GM15510 (cell line): ENCODE data around the gene ABAT.

Experiments used
- POLR2A ChIP-seq: IDR thresholded peaks from 3 replicates; pipeline ENCODE4 v1.6.1; 2011; ENCODE audit warnings: borderline replicate concordance; ENCODE audit not compliant: insufficient read length; ENCODE audit errors: extremely low read depth

The ABAT gene

DNA sequence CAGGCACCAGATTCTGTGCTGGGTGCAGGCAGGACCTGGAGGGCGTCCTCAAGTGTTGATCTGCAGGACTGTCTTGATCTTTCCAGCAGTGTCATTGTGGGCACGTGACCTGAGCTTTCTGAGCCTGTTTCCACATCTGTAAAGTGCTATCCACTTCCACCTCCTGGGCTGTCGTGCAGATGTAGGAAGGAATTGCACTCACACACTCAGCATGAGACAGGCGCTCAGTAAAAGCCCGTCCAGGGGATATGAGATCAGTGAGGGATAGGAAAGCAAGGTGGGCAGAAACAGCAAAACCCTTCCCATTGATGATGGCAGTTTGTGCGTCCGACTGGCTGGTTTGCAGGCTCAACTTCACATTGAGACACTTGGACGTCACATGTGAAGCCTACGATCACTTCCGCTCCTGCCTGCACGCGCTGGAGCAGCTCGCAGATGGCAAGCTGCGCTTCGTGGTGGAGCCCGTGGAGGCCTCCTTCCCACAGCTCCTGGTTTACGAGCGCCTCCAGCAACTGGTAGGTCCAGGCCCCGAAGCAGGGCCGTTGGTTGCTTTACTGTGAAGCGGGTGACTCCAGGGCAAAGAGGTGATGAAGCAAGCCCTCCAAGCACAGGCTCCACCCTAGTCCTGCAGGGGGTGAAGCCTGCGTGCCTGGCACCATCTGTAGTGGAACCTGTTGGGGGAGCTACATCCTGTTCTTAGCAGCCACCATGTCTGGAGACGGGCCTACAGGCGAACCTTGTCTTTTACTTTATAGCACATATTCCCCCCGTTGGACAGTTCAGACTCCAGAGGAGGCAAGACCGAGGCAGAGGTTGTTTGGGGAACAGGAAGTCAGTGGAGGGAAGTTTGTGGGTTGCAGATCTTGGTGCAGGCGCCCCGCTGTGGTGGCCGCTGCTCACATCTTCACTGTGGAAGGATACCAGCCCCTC, 29.9 kb upstream of the ABAT start:
- TF ChIP-seq POLR2A, result no peak

GRCh38 chr16:8645141-8645521, 29.3 kb upstream of the ABAT start:
- TF ChIP-seq POLR2A, result no peak

- TF ChIP-seq POLR2A, result no peak
Measured at GRCh38 chr16:8645831-8646230, 28.6 kb upstream of the ABAT start.

DNA sequence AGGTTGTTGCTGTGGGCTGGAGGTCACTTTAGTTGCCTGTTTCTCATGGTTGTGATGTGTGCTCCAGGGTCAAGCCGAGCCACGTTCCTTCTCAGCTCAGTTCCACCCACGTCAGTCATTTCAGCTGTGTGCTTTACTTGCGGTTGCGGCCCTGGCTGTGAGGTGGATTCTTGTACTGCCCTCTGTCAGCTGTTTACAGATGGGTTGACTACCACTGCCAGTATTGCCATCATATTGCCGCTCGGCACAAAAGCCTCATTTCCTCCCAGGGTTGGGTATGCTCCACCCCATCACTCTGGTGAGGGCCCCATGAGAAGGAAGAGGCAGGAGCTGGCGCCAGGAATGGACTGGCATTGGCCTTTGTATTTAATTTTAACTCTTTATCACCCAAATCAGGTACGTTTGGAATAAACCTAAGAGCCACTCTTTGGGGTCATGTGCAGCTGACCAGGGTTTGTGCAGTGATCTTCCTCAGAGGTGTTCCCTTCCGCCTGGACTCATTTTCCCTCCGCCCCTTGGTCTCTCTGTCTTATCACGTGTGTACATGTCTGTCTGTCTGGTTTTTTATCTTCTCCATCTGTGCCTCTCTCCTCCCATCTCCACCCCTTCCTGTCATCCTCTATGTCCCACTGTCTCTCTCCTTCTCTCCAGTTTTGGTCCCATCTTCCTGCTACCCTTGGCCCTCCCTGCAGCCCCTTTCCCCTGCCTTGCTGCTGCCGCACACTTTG, 27.9 kb upstream of the ABAT start:
- no peak for TF ChIP-seq POLR2A

- TF ChIP-seq POLR2A, result no peak
Measured at GRCh38 chr16:8647721-8648318, 26.6 kb upstream of the ABAT start.

DNA sequence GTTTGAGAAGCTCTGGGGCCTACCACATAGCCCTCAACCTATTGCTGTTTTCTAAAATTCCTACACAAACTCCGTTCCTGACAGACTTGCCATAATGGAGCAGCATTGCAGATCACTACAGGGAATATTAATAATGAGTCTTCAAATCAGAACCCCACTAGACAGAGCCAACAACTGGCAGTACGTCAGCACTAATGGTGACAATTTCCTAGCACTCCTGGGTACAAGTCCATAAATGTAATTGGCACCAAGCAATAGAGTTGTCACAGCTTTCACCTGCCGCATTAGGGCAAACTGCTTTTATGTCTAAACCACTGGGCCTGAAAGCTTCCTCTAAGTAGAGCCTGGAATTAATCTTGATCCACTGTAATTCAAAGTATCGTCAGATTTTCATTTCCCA, 25.5 kb upstream of the ABAT start:
- no peak for TF ChIP-seq POLR2A

- TF ChIP-seq POLR2A, result no peak
Measured at GRCh38 chr16:8649829-8650554, 24.4 kb upstream of the ABAT start.

DNA sequence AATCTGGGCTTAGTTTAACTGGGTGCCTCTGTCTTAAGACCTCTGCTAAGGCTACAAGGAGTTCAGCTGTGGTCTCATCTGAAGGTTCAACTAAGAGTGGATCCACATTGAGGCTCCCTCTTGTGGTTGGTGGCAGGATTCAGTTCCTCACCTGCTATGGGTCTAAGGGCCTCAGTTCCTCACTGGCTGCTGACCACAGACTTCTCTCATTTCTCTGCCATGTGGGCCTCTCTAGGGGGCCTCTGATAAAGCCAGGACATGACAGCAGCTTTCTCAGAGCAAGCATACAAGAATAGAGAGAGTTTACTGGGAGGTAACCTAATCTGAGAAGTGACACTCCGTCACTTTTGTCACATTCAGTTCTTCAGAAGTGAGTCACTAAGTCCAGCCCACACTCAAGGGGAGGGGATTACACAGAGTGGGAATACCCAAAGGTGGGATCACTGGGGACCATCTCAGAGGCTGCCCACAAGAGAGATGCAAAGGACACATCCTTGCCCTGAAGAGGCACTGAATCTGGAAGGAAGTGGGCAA, 19.2 kb upstream of the ABAT start:
- TF ChIP-seq POLR2A, result no peak

- TF ChIP-seq POLR2A, result no peak
Measured at GRCh38 chr16:8656376-8656775, 18.0 kb upstream of the ABAT start.

DNA sequence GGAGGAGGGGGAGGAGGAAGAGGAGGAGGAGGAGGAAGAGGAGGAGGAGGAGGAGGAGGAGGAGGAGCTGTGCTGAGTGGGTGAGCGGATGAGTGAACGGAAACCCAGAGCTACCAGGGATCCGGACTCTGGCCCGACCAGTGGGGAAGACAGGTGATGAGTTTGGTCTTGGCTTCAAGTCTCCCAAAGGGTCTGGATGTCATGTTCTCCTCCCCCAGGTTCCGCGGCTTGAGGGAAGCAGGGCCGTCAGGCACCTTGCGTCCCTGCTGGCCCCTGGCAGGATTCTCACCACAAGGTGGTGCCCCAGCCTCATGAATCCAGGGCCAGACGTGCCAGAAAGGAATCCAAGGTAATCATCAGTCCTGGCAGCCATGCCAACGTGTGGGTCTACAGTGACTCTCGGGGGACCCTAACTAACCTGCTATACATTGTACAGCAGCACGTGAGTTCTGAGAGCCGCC, 13.5 kb upstream of the ABAT start:
- no peak for TF ChIP-seq POLR2A

DNA sequence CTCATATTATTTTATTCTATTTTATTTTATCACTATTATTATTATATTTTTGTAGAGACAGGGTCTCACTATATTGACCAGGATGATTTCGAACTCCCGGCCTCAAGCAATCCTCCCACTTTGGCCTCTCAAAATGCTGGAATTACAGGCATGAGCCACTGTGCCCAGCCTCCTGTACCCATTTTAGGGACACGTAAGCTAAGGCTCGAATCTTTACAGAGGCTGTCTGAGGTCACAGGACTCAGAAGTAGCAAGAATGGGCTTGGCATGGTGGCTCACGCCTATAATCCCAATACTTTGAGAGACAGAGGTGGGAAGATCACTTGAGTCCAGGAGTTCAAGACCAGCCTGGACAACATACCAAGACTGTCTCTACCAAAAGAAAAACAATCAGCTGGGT, 12.7 kb upstream of the ABAT start:
- no peak for TF ChIP-seq POLR2A

DNA sequence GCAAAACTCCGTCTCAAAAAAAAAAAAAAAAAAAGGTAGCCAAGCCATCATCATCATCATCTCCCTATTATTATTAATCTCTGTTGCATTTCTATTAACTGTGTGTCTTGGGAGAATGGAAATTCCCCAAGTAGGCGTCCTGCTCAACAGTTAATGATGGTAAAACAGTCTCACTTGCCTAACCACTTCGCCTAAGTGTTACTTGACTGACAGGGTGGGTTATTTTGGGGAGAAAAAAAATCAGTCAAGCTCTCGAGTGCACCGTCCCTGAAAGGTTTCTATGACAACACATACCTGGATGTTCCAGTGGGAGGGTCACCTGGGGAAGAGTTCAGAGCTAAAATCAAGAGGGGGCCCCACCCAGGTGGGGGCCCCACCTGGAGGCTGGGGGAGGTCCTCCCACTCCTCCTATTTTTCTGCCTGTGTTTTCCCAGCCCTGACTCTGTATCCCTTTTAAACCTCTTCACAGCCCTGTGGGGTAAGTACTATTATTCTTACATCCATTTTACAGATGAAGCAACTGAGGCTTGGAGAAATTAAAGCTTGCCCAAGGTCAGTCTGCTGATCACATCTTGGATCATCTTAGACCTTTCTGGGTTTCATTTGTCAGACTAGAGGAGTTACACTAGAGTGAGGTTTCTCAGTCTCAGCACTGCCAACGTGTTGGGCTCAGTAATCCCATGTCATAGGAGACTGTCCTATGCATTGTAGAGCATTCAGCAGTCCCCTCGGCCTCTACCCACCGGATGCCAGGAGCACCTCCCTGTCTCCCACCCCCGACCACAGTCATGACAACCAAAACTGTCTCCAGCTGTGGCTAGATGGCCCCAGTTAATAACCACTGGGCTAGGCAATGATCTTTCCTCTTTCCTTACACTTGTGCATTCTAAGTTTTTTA, 11.0 kb upstream of the ABAT start:
- TF ChIP-seq POLR2A, result no peak

GRCh38 chr16:8665529-8665928, 8.9 kb upstream of the ABAT start:
- no peak for TF ChIP-seq POLR2A
